HG02885 (cell line): ENCODE data around the gene LRRC52.
"Not testable (repeated sequence)": the region's sequence is repeated elsewhere in the genome, so short reads cannot be mapped to it uniquely, and the experiment has no call there.

Source experiments
- ATAC-seq: cut with Tn5 transposase; IDR thresholded peaks from one replicate; pipeline ENCODE4 v1.9.1; 2021; ENCODE audit warnings: mild to moderate bottlenecking; ENCODE audit not compliant: unreplicated experiment, poor library complexity

LRRC52 gene

GRCh38 chr1:165577707-165578106 lies 33.9 kb downstream of the LRRC52 start:
- ATAC-seq, result no peak

GRCh38 chr1:165580931-165581871 lies 37.4 kb downstream of the LRRC52 start:
- no peak for ATAC-seq

DNA sequence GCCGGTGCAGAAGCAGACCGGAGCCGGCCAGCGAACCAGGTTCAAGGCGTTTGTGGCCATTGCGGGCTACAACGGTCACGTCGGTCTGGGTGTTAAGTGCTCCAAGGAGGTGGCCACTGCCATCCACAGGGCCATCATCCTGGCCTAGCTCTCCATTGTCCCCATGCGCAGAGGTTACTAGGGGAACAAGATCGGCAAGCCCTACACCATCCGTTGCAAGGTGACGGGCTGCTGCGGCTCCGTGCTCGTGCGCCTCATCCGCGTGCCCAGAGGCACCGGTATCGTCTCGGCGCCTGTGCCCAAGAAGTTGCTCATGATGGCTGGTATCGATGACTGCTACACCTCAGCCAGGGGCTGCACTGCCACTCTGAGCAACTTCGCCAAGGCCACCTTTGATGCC lies 38.1 kb downstream of the LRRC52 start:
- ATAC-seq, result no peak

DNA sequence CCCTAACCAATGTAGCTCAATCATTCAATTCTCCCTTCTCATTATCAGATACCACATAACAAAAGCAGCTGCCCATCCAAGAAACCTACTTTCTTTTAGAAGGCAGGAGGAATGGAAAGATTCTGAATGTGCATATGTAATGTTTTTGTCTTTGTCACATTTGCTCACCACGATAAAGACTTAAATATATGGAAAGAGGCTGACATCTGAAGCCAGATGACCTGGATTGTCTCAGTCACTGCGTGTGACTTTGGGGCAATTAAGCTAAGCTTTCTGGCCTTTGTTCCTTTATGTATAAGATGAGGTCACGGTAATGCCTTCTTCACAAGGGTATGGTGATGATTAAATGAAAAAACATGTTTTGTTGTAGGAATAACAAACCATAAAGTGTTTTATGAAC lies 42.6 kb downstream of the LRRC52 start:
- no peak for ATAC-seq

- not testable (repeated sequence) for ATAC-seq
Measured at GRCh38 chr1:165591391-165591790, 47.6 kb downstream of the LRRC52 start.

DNA sequence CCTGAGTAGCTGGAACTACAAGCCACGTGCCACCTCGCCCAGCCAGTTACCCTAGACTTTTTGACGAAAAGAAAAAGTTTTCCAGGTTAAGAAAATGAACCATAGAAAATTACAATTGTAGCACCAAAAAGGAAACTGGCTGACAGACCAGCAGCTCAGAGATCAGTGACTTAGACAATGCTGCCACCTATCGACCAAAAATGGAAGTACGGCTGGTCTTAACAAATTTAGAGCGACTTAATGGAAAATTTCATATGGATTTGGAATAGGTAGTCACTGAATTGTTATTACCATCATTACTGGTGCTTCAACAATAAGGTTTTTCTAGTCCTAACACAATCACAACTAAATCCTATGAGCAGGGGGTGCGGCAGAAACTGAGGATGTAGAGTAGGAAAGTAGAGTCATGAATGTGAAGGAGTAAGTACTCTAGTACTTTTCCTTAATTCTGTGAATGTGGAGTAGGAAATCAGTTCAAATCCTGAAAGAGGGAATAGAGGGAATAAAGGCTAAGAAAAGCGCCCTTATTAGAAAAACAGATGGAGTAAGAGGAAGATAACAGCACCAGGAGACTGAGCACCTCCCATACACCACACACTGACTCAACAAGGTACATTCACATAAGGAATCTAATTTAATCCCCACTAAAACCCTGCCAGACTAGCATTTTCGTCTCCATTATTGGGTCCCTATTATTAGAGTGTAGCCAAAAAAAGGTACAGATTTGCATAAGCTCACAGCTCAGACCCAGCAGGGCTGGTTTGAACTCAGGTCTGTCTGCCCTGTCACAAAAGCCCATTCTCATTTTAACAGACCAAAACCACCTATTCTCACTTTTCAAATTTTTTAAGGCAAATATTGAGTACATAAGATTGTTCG lies 49.4 kb downstream of the LRRC52 start:
- ATAC-seq, result peak; percentile 10

- no peak for ATAC-seq
Measured at GRCh38 chr1:165595246-165595938, 51.6 kb downstream of the LRRC52 start.

GRCh38 chr1:165597883-165598675 lies 54.3 kb downstream of the LRRC52 start:
- ATAC-seq, result peak; percentile 98

- no peak for ATAC-seq
Measured at GRCh38 chr1:165598676-165599059, 54.9 kb downstream of the LRRC52 start.

- no peak for ATAC-seq
Measured at GRCh38 chr1:165600793-165601192, 57.0 kb downstream of the LRRC52 start.

GRCh38 chr1:165603810-165604209 lies 60.0 kb downstream of the LRRC52 start:
- no peak for ATAC-seq

GRCh38 chr1:165605246-165605645 lies 61.4 kb downstream of the LRRC52 start:
- no peak for ATAC-seq

GRCh38 chr1:165606676-165607075 lies 62.9 kb downstream of the LRRC52 start:
- not testable (repeated sequence) for ATAC-seq

DNA sequence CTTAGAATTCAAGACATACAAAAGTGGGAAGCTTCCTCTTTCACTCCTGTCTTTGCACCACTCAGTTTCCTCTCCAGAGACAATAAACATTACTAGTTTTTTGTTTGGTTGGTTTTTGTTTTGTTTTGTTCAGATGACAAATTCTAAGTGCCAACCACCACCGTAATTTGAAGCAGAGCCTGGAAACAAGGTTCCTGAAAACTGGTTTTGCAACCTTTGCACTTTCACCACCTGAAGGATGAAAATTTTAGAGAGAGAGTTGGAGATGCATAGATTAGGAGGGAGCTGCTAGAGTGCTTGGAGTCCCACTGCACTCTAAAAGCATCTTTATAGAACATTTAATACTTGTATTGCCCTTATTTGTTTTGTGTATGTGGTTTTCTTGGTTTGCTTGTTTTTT lies 67.1 kb downstream of the LRRC52 start:
- ATAC-seq, result no peak

- no peak for ATAC-seq
Measured at GRCh38 chr1:165612062-165612461, 68.3 kb downstream of the LRRC52 start.
